ENCODE measurements around the gene SPACA6. TPM values are rescaled to one million over a fixed set of nuclear protein-coding genes. Genes with fewer than 3 reads are reported as not detected.
"Not testable (repeated sequence)": the region's sequence is repeated elsewhere in the genome, so short reads cannot be mapped to it uniquely, and the experiment has no call there.

Gene SPACA6, protein sequence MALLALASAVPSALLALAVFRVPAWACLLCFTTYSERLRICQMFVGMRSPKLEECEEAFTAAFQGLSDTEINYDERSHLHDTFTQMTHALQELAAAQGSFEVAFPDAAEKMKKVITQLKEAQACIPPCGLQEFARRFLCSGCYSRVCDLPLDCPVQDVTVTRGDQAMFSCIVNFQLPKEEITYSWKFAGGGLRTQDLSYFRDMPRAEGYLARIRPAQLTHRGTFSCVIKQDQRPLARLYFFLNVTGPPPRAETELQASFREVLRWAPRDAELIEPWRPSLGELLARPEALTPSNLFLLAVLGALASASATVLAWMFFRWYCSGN
- 1 to 10 TPM; 3.6 to 7.5 TPM for total RNA-seq

DNA sequence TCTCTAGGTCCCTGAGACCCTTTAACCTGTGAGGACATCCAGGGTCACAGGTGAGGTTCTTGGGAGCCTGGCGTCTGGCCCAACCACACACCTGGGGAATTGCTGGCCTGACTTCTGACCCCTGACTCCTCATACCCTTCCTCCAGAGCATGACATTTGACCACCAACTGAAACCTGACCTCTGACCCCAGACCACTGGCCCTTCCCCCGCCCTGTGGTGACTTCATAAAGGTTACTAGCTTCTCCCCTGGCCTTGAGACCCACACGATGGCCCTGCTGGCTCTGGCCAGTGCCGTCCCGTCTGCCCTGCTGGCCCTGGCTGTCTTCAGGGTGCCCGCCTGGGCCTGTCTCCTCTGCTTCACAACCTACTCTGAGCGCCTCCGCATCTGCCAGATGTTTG lies at the start of gene SPACA6:
SPACA6 (plus strand) TSS at position 71 of the 400 bp plus-strand sequence; CDS start at position 268, 197 bp downstream.
- Mint-ChIP-seq H3K27me3 (ENCODE audit: low read depth) (peaks cover 7% of the 10 kb centered on the region), H3K4me1 (ENCODE audit: low read depth) (peaks cover 24% of the 10 kb centered on the region), H3K9me3 (no peaks in the 10 kb centered on the region), H3K4me3 (no peak within 1 kb of the TSS), H3K36me3 (ENCODE audit: insufficient read depth in 2 of 2) (peaks cover 4 to 7% of the 10 kb centered on the region in 2 donors), H3K27ac (peak within 1 kb of the TSS; percentile 2)
- no peak for DNase-seq
- no peak for ATAC-seq (replicated peaks in 1 of 2)

DNA sequence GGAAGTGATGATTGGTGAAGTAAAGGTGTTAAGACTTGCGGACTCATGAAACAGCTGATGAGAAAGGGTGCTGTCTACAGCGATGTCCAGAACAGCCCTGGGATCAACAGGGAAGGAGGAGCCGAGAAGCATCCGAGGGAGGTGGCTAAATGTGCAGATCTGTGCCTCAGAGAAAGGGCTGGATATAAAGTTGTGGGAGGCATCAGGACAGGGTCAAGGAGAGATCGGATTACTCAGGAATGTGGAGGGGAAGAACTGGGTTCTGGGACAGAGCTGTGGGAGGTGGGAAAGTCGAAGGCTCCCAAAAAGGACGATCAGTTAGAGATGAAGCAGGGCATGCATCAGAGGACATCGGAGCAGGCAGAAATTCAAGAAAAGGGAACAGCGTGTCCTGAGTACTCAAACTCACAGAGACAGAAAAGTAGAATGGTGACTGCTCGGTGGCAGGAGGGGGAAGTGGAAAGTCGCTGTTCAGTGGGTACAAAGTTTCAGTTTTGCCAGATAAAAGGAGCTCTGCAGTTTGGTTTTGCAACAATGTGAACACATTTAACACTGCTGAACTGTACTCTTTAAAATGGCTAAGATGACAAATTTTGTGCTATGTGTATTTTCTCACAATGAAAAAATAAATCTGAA lies 48.4 kb upstream of the SPACA6 start:
- no peaks in the 10 kb centered on the region for H3K4me1 Mint-ChIP-seq (ENCODE audit: low read depth)
- DNase-seq (no peak), ATAC-seq (replicated peaks in 1 of 2) (no peak)
- H3K36me3 Mint-ChIP-seq (ENCODE audit: insufficient read depth in 2 of 2) = no peaks in the 10 kb centered on the region
- H3K27ac Mint-ChIP-seq = no peak overlapping the region
- no peaks in the 10 kb centered on the region for H3K9me3 Mint-ChIP-seq
- H3K4me3 Mint-ChIP-seq = no peak overlapping the region
- peaks cover 59% of the 10 kb centered on the region for H3K27me3 Mint-ChIP-seq (ENCODE audit: low read depth)

DNA sequence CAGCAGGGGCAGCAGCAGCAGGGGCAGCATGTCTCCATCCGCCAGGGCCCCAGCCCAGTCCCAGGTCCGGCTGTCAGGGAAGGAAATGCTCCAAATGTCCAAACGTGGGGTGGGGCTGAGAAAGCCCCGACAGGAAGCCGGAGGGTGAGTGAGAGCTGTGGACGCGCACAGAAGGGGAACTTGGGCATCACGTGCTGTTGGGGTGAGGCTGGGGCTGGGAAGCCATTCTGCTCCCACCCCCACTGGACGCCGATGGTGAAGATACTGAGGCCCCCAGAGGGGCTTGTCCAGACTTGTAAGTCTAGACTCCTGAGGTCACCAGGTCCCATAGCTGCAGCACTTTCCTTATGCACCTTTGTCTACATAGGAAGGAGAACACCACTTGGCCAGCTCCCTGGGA lies 46.4 kb upstream of the SPACA6 start, which contains the start of gene SIGLEC14:
SIGLEC14 (minus strand) TSS at position 96 of the 400 bp plus-strand sequence; CDS start at position 30, 66 bp downstream.
- not testable (repeated sequence) for ATAC-seq (replicated peaks in 1 of 2); H3K36me3 Mint-ChIP-seq (ENCODE audit: insufficient read depth in 2 of 2); H3K9me3 Mint-ChIP-seq; H3K27ac Mint-ChIP-seq; DNase-seq; H3K4me1 Mint-ChIP-seq (ENCODE audit: low read depth); H3K4me3 Mint-ChIP-seq
- peaks cover 55% of the 10 kb centered on the region for H3K27me3 Mint-ChIP-seq (ENCODE audit: low read depth)

DNA sequence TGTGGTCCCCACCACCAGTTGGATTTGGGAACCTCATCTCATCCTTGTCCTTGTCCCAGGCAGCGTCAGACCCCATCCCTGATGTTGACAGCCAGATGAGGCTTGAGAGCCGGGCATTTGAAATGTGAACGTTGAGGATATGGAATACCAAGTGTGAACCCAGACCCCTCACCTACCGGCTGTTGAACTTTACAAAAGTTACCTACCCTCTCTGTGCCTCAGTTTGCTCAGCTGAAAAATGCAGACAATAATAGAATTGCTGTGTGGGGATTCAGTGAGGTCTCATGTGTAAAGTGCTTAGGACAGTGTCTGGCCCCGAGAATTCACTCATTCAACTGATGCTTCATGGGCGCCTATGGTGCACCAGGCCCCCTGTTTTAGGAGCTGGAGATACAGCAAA lies 45.8 kb upstream of the SPACA6 start:
- DNase-seq = no peak
- Mint-ChIP-seq H3K4me1 (ENCODE audit: low read depth) (no peaks in the 10 kb centered on the region), H3K9me3 (no peaks in the 10 kb centered on the region), H3K27ac (no peak overlapping the region), H3K4me3 (no peak overlapping the region), H3K36me3 (ENCODE audit: insufficient read depth in 2 of 2) (no peaks in the 10 kb centered on the region), H3K27me3 (ENCODE audit: low read depth) (peaks cover 53% of the 10 kb centered on the region)
- ATAC-seq (replicated peaks in 1 of 2) = no peak

DNA sequence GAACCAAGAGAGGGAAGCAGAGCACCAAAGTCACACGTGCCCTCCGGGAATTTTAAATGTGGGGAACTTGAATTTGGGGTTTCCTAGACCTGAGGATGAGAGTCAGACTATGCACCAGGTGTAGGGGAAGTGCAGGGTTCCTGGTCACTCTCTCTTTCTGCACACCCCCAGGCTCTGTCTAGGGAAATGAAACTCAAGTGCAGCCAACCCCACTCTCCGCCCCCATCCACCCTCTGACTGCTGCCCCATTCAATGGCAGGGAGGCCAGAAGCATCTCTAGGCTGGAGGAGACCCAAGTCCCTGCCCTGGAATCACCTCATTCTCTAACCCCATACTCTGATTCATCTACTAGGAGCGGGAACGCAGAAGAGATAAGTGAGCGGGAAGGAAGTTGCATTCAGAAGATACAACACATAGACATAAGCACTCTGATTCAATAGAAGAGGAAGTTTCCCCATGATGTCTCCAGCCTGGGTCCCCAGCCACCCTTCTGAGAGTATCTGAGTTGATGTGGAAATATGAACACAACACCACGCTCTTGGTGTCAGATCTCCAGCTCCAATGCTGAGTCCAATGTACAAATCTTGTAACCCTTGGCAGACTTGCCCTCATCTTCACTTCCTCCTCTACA lies 41.8 kb upstream of the SPACA6 start:
- Mint-ChIP-seq H3K36me3 (ENCODE audit: insufficient read depth in 2 of 2) (no peaks in the 10 kb centered on the region), H3K4me1 (ENCODE audit: low read depth) (no peaks in the 10 kb centered on the region), H3K4me3 (no peak overlapping the region), H3K27me3 (ENCODE audit: low read depth) (peaks cover 39% of the 10 kb centered on the region), H3K9me3 (peaks cover 0 to 2% of the 10 kb centered on the region in 2 donors), H3K27ac (no peak overlapping the region)
- ATAC-seq (replicated peaks in 1 of 2) (no peak), DNase-seq (no peak)

DNA sequence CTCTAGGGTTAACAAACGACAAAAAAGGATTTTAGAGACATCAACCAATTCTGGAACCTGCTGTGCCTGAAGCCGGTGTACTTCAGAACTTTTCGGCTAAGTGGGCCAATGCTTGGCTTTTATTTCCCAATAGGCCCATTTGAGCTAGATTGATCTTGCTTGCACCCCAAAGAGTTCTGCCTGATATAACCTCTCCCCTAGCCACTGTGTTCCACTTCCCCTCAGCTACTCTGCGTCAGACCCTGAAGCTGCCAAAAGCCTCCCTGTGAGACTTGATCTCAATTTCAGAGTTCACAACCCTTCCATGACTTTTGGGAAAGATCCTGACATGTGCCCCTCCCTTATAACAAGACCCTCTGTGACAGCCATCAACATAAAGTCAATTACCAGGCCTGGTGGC lies 40.9 kb upstream of the SPACA6 start:
- Mint-ChIP-seq H3K27ac (no peak overlapping the region), H3K36me3 (ENCODE audit: insufficient read depth in 2 of 2) (no peaks in the 10 kb centered on the region), H3K27me3 (ENCODE audit: low read depth) (peaks cover 46% of the 10 kb centered on the region), H3K9me3 (peaks cover 0 to 2% of the 10 kb centered on the region in 2 donors), H3K4me1 (ENCODE audit: low read depth) (peaks cover 7% of the 10 kb centered on the region), H3K4me3 (no peak overlapping the region)
- no peak for DNase-seq
- ATAC-seq (replicated peaks in 1 of 2) = no peak

DNA sequence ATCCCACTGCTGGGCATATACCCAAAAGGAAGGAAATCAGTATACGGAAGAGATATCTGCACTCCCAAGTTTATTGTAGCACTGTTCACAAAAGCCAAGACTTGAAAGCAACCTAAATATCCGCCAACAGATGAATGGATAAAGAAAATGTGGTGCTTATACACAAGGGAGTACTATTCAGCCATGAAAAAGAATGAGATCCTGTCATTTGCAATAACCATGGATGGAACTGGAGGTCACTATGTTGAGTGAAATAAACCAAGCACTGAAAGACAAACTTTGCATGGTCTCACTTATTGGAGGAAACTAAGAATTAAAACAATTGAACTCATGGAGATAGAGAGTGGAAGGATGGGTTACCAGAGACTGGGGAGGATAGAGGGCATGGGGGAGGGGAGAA lies 40.0 kb upstream of the SPACA6 start:
- peaks cover 7% of the 10 kb centered on the region for H3K4me1 Mint-ChIP-seq (ENCODE audit: low read depth)
- no peak overlapping the region for H3K4me3 Mint-ChIP-seq
- H3K27me3 Mint-ChIP-seq (ENCODE audit: low read depth) = peaks cover 47% of the 10 kb centered on the region
- no peak overlapping the region for H3K27ac Mint-ChIP-seq
- ATAC-seq (replicated peaks in 1 of 2) = no peak
- H3K9me3 Mint-ChIP-seq = peaks cover 0 to 2% of the 10 kb centered on the region in 2 donors
- DNase-seq = no peak
- no peaks in the 10 kb centered on the region for H3K36me3 Mint-ChIP-seq (ENCODE audit: insufficient read depth in 2 of 2)

DNA sequence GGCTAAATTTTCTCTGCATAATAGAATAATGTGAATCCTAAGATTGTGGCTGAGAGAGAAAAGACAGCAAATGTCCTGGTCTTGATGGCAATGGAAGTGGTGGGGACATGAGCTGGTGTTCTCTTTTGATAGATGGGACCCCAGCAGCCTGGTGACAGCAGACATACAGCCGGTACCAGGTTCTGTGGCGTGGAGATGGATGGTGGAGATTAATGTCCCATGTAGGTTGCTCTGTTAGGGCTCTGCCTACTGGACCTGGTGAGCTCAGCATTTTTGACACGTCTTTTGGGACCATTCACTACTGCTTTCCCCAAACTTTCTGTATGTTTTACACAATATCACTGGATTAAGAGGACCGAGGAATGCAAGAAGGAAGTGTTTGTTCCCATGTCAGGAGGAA lies 38.3 kb upstream of the SPACA6 start:
- DNase-seq = no peak
- peaks cover 0 to 2% of the 10 kb centered on the region in 2 donors for H3K9me3 Mint-ChIP-seq
- H3K27me3 Mint-ChIP-seq (ENCODE audit: low read depth) = peaks cover 39% of the 10 kb centered on the region
- no peaks in the 10 kb centered on the region for H3K36me3 Mint-ChIP-seq (ENCODE audit: insufficient read depth in 2 of 2)
- H3K27ac Mint-ChIP-seq = no peak overlapping the region
- no peak for ATAC-seq (replicated peaks in 1 of 2)
- H3K4me1 Mint-ChIP-seq (ENCODE audit: low read depth) = peaks cover 7% of the 10 kb centered on the region
- H3K4me3 Mint-ChIP-seq = no peak overlapping the region

DNA sequence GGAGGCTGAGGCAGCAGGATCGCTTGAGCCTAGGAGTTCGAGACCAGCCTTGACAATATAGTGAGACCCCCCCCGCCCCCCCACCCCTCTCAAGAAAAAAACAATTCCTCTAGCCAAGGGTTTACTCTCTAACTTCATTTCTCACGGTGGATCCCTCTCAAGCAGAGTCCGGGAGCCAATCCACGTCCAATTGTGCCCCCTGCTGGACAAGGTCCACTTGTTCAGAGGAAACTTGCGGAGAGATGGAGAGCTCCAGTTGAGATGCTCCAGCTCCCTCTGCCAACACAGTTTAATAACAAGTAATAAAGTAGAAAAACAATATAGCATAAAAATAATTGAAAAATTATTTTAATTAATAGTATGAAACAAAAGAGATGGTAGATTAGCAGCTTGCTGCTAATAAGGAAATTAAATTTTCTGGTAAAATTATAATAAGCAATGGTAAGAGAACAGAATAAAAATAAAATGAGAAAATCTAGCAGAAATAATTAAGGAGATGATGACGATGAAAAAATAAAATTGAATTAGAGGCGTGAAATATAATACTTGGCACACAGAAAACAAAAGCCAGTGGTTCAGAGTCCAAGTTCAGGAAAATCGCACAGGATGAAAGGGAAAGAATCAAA lies 32.0 kb upstream of the SPACA6 start:
- ATAC-seq (replicated peaks in 1 of 2) (peak; percentile 45 to 47), DNase-seq (peak; percentile 71 to 79)
- Mint-ChIP-seq H3K4me3 (no peak overlapping the region), H3K36me3 (ENCODE audit: insufficient read depth in 2 of 2) (no peaks in the 10 kb centered on the region), H3K27me3 (ENCODE audit: low read depth) (peaks cover 37% of the 10 kb centered on the region), H3K4me1 (ENCODE audit: low read depth) (peaks cover 7% of the 10 kb centered on the region), H3K27ac (no peak overlapping the region), H3K9me3 (no peaks in the 10 kb centered on the region)

DNA sequence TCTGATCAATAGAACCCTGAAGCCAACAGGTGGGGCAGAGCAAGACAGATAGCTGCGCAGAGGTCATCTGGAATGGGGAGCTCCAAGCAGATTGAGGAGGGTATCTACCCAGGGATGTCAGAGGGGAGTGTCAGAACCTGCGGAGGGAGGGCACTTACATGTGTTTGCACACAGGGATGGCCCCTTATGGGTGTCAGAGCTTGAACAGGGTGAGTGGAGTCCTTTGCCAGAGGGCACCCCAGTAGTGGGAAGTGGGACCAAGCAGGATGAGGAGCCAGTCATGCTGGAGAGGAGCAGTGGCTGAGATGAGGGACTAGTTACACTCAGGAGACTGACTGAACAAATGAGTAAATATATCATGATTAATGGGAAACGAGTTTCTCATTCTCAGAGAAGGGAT lies 29.5 kb upstream of the SPACA6 start:
- Mint-ChIP-seq H3K4me3 (no peak overlapping the region), H3K27ac (no peak overlapping the region), H3K9me3 (no peaks in the 10 kb centered on the region), H3K4me1 (ENCODE audit: low read depth) (peaks cover under 1% of the 10 kb centered on the region), H3K36me3 (ENCODE audit: insufficient read depth in 2 of 2) (no peaks in the 10 kb centered on the region), H3K27me3 (ENCODE audit: low read depth) (peaks cover 49% of the 10 kb centered on the region)
- no peak for ATAC-seq (replicated peaks in 1 of 2)
- no peak for DNase-seq

DNA sequence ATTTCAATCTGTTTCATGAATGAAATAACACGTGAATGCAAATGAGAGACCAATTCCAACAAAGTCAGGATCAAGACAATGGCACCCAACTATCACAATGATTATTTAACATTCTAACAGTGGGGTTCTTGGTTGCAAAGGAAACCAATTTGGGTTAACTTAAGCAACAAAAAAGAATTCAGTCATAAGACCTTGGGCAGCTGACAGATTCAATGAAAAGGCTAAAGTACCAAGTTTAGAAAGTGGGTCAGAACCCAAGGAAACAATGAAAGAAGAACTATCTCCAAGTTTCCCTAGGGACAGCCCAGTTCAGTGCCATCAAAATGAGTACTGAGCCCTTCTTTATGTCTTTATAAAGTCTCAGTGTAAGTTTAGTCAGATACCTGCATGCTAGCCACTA lies 29.0 kb upstream of the SPACA6 start:
- ATAC-seq (replicated peaks in 1 of 2) (no peak), DNase-seq (no peak)
- Mint-ChIP-seq H3K4me3 (no peak overlapping the region), H3K4me1 (ENCODE audit: low read depth) (peaks cover 6% of the 10 kb centered on the region), H3K9me3 (no peaks in the 10 kb centered on the region), H3K36me3 (ENCODE audit: insufficient read depth in 2 of 2) (no peaks in the 10 kb centered on the region), H3K27ac (no peak overlapping the region), H3K27me3 (ENCODE audit: low read depth) (peaks cover 49% of the 10 kb centered on the region)

DNA sequence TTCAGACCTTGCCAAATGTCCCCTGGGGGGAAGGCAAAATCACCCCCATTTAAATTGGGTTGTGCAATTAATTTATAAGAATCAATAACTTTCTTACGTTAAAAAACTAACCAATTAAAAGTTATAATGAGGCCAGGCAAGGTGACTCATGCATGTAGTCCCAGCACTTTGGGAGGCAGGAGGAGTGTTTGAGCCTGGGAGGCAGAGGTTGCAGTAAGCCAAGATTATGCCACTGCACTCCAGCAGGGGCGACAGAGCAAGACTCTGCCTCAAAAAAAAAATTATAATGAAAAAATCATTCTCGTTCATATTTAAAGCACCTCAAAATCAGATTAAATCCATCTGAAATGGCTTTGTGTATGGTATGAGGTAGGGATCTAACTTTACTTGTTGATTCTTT lies 28.1 kb upstream of the SPACA6 start:
- peaks cover 49% of the 10 kb centered on the region for H3K27me3 Mint-ChIP-seq (ENCODE audit: low read depth)

DNA sequence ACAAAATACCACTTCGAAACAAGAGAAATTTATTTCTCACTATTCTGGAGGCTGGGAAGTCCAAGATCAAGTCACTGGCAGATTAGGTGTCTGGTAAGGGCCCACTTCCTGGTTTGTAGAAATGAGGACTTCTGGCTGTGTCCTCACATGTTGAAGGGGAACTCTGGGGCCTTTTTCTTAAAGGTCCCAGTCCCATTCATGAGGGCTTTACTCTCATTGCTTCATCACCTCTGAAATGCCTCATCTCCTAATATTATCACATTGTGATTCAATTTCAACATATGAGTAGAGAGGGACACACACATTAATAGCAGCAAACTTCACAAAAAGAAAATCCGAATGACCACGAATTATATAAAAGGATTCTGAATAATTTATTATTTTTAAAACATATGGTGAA lies 24.9 kb upstream of the SPACA6 start:
- peaks cover 14% of the 10 kb centered on the region for H3K4me1 Mint-ChIP-seq (ENCODE audit: low read depth)
- peaks cover 45% of the 10 kb centered on the region for H3K27me3 Mint-ChIP-seq (ENCODE audit: low read depth)
- peaks cover 0 to 2% of the 10 kb centered on the region in 2 donors for H3K36me3 Mint-ChIP-seq (ENCODE audit: insufficient read depth in 2 of 2)
- H3K9me3 Mint-ChIP-seq = no peaks in the 10 kb centered on the region
- H3K27ac Mint-ChIP-seq = no peak overlapping the region
- H3K4me3 Mint-ChIP-seq = no peak overlapping the region
- ATAC-seq (replicated peaks in 1 of 2) = no peak
- no peak for DNase-seq

More for the DNA sequence above, 28.1 kb upstream of the SPACA6 start:
- ATAC-seq (replicated peaks in 1 of 2) (no peak), DNase-seq (no peak)
- H3K4me1 Mint-ChIP-seq (ENCODE audit: low read depth) = peaks cover 14% of the 10 kb centered on the region
- H3K36me3 Mint-ChIP-seq (ENCODE audit: insufficient read depth in 2 of 2) = no peaks in the 10 kb centered on the region
- no peak overlapping the region for H3K4me3 Mint-ChIP-seq
- H3K9me3 Mint-ChIP-seq = no peaks in the 10 kb centered on the region
- no peak overlapping the region for H3K27ac Mint-ChIP-seq
